Chondrocyte (in vitro differentiated cells): Measurements from ENCODE around the gene BTBD6. TPM values are rescaled to one million over a fixed set of nuclear protein-coding genes. Genes with fewer than 3 reads are reported as not detected.

Experiments used
- DNase-seq: peaks from one replicate; pipeline ENCODE4 v3.0.0; 2021; ENCODE audit warnings: mixed read lengths, low spot score
- H3K27ac Mint-ChIP-seq: one replicate; pipeline ENCODE4 v1.8.0; 2021; ENCODE audit warnings: mild to moderate bottlenecking, moderate library complexity, mixed read lengths; ENCODE audit not compliant: unreplicated experiment
- H3K27me3 Mint-ChIP-seq: 2 replicates; pipeline ENCODE4 v1.8.0; 2021; ENCODE audit warnings: low read depth, mixed read lengths
- H3K36me3 Mint-ChIP-seq: 2 replicates; pipeline ENCODE4 v1.8.0; 2021; ENCODE audit warnings: low read depth, mixed read lengths
- H3K4me1 Mint-ChIP-seq: 2 replicates; pipeline ENCODE4 v1.8.0; 2021; ENCODE audit warnings: low read depth, mild to moderate bottlenecking, mixed read lengths
- H3K4me3 Mint-ChIP-seq: one replicate; pipeline ENCODE4 v1.8.0; 2021; ENCODE audit warnings: mild to moderate bottlenecking, moderate library complexity, mixed read lengths; ENCODE audit not compliant: unreplicated experiment
- H3K9me3 Mint-ChIP-seq: 2 replicates; pipeline ENCODE4 v1.8.0; 2021; ENCODE audit warnings: low read depth, mixed read lengths
- total RNA-seq: library from RNA; stranded (reverse); gene quantifications from 3 replicates; pipeline ENCODE4 v1.2.1, GENCODE V29; 2021
- TF ChIP-seq, protein P1 (sequence below): fragments of 200-600 bp; sonication (generic); IDR thresholded peaks from 2 replicates; pipeline ENCODE4 v1.5.0; 2021; ENCODE audit warnings: antibody characterized with exemption, mild to moderate bottlenecking, moderate library complexity

The BTBD6 gene
- total RNA-seq, 1 donor from 2014 or later: 54.3 TPM

- peaks cover 7% of the 10 kb centered on the region for H3K36me3 Mint-ChIP-seq
- H3K27me3 Mint-ChIP-seq: no peaks in the 10 kb centered on the region
- H3K4me1 Mint-ChIP-seq: peaks cover 21% of the 10 kb centered on the region
Measured at GRCh38 chr14:105253329-105253682, 5.0 kb downstream of the BTBD6 start.

DNA sequence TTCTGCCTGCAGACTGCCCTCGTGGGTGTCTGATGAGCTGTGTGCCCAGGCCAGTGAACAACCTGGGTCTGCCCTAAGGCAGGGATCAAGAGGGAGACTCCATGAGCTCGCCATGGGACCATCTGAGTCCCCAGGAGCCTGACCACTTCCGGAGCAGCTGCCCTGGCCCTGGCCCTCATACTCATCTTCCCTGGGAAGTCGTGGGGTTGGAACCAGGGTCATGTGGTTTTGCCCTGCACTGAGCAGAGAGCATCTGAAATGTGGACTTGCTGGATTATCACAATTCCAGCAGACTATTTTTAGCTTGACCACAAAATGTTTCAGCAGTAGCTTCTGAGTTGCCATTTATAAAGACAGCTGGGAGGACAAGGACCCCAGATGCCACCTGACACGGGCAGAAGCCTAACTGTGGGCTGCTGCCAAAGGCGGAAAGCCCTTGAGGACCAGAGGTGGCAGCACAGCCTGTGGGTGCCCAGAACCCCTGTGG is 6.7 kb downstream of the BTBD6 start:
- Mint-ChIP-seq H3K4me3 (no peak overlapping the region), H3K9me3 (no peaks in the 10 kb centered on the region), H3K27me3 (no peaks in the 10 kb centered on the region), H3K36me3 (peaks cover 5% of the 10 kb centered on the region), H3K27ac (no peak overlapping the region), H3K4me1 (peaks cover 12% of the 10 kb centered on the region)
- DNase-seq: no peak
- TF ChIP-seq, protein P1, sequence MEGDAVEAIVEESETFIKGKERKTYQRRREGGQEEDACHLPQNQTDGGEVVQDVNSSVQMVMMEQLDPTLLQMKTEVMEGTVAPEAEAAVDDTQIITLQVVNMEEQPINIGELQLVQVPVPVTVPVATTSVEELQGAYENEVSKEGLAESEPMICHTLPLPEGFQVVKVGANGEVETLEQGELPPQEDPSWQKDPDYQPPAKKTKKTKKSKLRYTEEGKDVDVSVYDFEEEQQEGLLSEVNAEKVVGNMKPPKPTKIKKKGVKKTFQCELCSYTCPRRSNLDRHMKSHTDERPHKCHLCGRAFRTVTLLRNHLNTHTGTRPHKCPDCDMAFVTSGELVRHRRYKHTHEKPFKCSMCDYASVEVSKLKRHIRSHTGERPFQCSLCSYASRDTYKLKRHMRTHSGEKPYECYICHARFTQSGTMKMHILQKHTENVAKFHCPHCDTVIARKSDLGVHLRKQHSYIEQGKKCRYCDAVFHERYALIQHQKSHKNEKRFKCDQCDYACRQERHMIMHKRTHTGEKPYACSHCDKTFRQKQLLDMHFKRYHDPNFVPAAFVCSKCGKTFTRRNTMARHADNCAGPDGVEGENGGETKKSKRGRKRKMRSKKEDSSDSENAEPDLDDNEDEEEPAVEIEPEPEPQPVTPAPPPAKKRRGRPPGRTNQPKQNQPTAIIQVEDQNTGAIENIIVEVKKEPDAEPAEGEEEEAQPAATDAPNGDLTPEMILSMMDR: no peak

More at GRCh38 chr14:105253329-105253682, 5.0 kb downstream of the BTBD6 start:
- peak; percentile 92 for DNase-seq
- Mint-ChIP-seq H3K9me3 (no peaks in the 10 kb centered on the region), H3K4me3 (no peak overlapping the region), H3K27ac (no peak overlapping the region)
- TF ChIP-seq, protein P1: no peak

GRCh38 chr14:105256292-105256960 is 8.1 kb downstream of the BTBD6 start:
- TF ChIP-seq, protein P1: no peak
- H3K36me3 Mint-ChIP-seq: peaks cover 2% of the 10 kb centered on the region
- no peak overlapping the region for H3K4me3 Mint-ChIP-seq
- H3K27me3 Mint-ChIP-seq: no peaks in the 10 kb centered on the region
- peaks cover 9% of the 10 kb centered on the region for H3K4me1 Mint-ChIP-seq
- DNase-seq: no peak
- H3K9me3 Mint-ChIP-seq: no peaks in the 10 kb centered on the region
- no peak overlapping the region for H3K27ac Mint-ChIP-seq

DNA sequence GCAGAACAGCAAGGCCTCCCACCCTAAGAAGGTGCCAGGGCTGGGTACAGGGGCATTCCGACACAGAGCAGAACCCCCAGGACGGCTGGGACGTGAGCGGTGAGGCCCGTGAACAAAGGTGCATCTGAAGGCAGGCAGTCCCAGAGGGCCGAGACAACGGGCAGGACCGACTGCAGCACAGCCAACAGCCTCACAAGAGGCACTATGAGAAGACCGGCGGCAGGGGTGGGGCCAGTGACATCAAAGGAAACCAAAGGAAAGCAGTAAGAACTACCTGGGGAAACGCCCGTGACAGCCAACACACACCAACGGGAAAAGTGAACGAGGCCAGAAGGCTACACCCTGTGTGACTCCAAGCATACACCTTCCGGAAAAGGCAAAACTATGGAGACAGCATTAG is 9.1 kb downstream of the BTBD6 start:
- H3K4me1 Mint-ChIP-seq: peaks cover 9% of the 10 kb centered on the region
- peak; percentile 91 for DNase-seq
- no peak overlapping the region for H3K4me3 Mint-ChIP-seq
- peaks cover 2% of the 10 kb centered on the region for H3K36me3 Mint-ChIP-seq
- no peak overlapping the region for H3K27ac Mint-ChIP-seq
- no peaks in the 10 kb centered on the region for H3K27me3 Mint-ChIP-seq
- no peaks in the 10 kb centered on the region for H3K9me3 Mint-ChIP-seq
- TF ChIP-seq, protein P1: no peak

DNA sequence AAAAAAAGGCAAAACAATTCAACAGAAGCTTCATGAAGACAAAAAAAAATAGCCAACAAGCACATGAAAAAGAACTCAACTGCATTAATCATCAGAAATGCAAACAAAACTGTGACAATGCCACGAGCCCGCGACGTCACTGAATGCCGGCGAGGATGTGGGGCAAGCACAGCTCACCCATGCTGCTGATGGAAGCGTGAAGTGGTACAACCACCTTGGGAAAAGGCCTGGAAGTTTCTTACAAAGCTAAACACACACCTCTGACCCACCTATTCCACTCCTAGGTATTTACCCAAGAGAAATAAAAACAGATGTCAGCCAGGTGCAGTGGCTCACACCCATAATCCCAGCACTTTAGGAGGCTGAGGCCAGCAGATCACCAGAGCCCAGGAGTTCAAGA is 10.5 kb downstream of the BTBD6 start:
- Mint-ChIP-seq H3K36me3 (no peaks in the 10 kb centered on the region), H3K27me3 (no peaks in the 10 kb centered on the region), H3K9me3 (no peaks in the 10 kb centered on the region), H3K4me3 (no peak overlapping the region), H3K4me1 (peaks cover 9% of the 10 kb centered on the region), H3K27ac (no peak overlapping the region)
- DNase-seq: no peak
- TF ChIP-seq, protein P1: no peak
